Measurements from ENCODE around the gene FAM170B.

GRCh38 chr10:49161411-49161997, 27.7 kb upstream of the FAM170B start:
- no peak for TF ChIP-seq SALL2 (tag by site-specific recombination; IDR thresholded peaks at IDR 0.05; ENCODE audit: borderline replicate concordance)
- no peak for TF ChIP-seq ZBTB8A (tag by site-specific recombination; IDR thresholded peaks at IDR 0.05)
- TF ChIP-seq REST (tag by site-specific recombination; IDR thresholded peaks at IDR 0.05), result no peak
- no peak for TF ChIP-seq ZNF274 (IDR thresholded peaks at IDR 0.05; ENCODE audit: low read length)
- TF ChIP-seq ZNF274 (tag by site-specific recombination; IDR thresholded peaks at IDR 0.05; ENCODE audit: borderline replicate concordance), result no peak
- no peak for TF ChIP-seq ZNF768 (tag by site-specific recombination; IDR thresholded peaks at IDR 0.05)
- TF ChIP-seq, protein P1, sequence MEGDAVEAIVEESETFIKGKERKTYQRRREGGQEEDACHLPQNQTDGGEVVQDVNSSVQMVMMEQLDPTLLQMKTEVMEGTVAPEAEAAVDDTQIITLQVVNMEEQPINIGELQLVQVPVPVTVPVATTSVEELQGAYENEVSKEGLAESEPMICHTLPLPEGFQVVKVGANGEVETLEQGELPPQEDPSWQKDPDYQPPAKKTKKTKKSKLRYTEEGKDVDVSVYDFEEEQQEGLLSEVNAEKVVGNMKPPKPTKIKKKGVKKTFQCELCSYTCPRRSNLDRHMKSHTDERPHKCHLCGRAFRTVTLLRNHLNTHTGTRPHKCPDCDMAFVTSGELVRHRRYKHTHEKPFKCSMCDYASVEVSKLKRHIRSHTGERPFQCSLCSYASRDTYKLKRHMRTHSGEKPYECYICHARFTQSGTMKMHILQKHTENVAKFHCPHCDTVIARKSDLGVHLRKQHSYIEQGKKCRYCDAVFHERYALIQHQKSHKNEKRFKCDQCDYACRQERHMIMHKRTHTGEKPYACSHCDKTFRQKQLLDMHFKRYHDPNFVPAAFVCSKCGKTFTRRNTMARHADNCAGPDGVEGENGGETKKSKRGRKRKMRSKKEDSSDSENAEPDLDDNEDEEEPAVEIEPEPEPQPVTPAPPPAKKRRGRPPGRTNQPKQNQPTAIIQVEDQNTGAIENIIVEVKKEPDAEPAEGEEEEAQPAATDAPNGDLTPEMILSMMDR (tag by site-specific recombination; IDR thresholded peaks at IDR 0.05), result peak; percentile 42; the same call in 1 of the 2 replicates
- no peak for TF ChIP-seq ZBTB44 (tag by site-specific recombination; IDR thresholded peaks at IDR 0.05)
- TF ChIP-seq SETDB1 (IDR thresholded peaks at IDR 0.05; ENCODE audit: insufficient read length, low read length), result no peak
